WTC11 (cell line): Measurements from ENCODE around the gene GALNT13. TPM values are rescaled to one million over a fixed set of nuclear protein-coding genes. Genes with fewer than 3 reads are reported as not detected.

ENCODE experiments used
- ATAC-seq: fragments of 200-7000 bp; cut with Tn5 transposase; 2 replicates; pipeline ENCODE4 v1.10.0; 2021; ENCODE audit warnings: mild to moderate bottlenecking, moderate library complexity
- CTCF ChIA-PET: fragments of 300-600 bp; sonication (Branson Sonifier 250); formaldehyde crosslinking; loops from one replicate; lab custom pipeline; 2021; ENCODE audit warnings: antibody characterized with exemption; lab: Charles Lee
- POLR2A ChIA-PET: fragments of 350-600 bp; sonication (Branson Sonifier 250); formaldehyde crosslinking; loops from one replicate; lab custom pipeline; 2021; ENCODE audit warnings: antibody characterized with exemption; lab: Charles Lee
- DNase-seq: peaks from one replicate; pipeline ENCODE4 v3.0.0; 2021; ENCODE audit warnings: low spot score
- H3K27ac Mint-ChIP-seq: 2 replicates; pipeline ENCODE4 v1.8.0; 2021; ENCODE audit warnings: mixed read lengths
- H3K27me3 Mint-ChIP-seq: 2 replicates; pipeline ENCODE4 v1.8.0; 2021; ENCODE audit warnings: low read depth, mild to moderate bottlenecking, moderate library complexity, mixed read lengths
- H3K36me3 Mint-ChIP-seq: 2 replicates; pipeline ENCODE4 v1.8.0; 2021; ENCODE audit warnings: mixed read lengths
- H3K4me1 Mint-ChIP-seq: 2 replicates; pipeline ENCODE4 v1.8.0; 2022; ENCODE audit warnings: mixed read lengths
- H3K4me3 Mint-ChIP-seq: 2 replicates; pipeline ENCODE4 v1.8.0; 2021; ENCODE audit warnings: mild to moderate bottlenecking, moderate library complexity, mixed read lengths
- H3K9me3 Mint-ChIP-seq: 2 replicates; pipeline ENCODE4 v1.8.0; 2021; ENCODE audit warnings: mixed read lengths
- AR ChIP-seq: fragments of 250-450 bp; sonication (Bioruptor Pico); IDR thresholded peaks from 2 replicates; pipeline ENCODE4 v1.9.0; 2021; ENCODE audit warnings: mild to moderate bottlenecking
- ATF1 ChIP-seq: sonication (generic); formaldehyde crosslinking; IDR thresholded peaks from 2 replicates; pipeline ENCODE4 v1.8.1; 2023; ENCODE audit warnings: mild to moderate bottlenecking, moderate library complexity, missing genetic modification reagents
- ATF6 ChIP-seq: sonication (generic); formaldehyde crosslinking; IDR thresholded peaks from 2 replicates; pipeline ENCODE4 v1.8.1; 2023; ENCODE audit warnings: mild to moderate bottlenecking, missing genetic modification reagents
- CDX4 ChIP-seq: fragments of 250-450 bp; sonication (Bioruptor Pico); IDR thresholded peaks from 2 replicates; pipeline ENCODE4 v1.9.0; 2021; ENCODE audit warnings: moderate library complexity, mild to moderate bottlenecking, inconsistent platforms, borderline replicate concordance
- ERG ChIP-seq: fragments of 250-450 bp; sonication (Bioruptor Pico); IDR thresholded peaks from 2 replicates; pipeline ENCODE4 v1.8.0; 2021; ENCODE audit warnings: mild to moderate bottlenecking
- MYBL2 ChIP-seq: sonication (generic); formaldehyde crosslinking; IDR thresholded peaks from 2 replicates; pipeline ENCODE4 v1.8.1; 2023; ENCODE audit warnings: mild to moderate bottlenecking, moderate library complexity, missing genetic modification reagents
- NFYB ChIP-seq: sonication (generic); formaldehyde crosslinking; conservative IDR thresholded peaks from 2 replicates; pipeline ENCODE4 v1.8.0; 2022; ENCODE audit warnings: low read depth, missing genetic modification reagents
- NR2C2 ChIP-seq: sonication (generic); formaldehyde crosslinking; IDR thresholded peaks from 2 replicates; pipeline ENCODE4 v1.8.0; 2022; ENCODE audit warnings: mild to moderate bottlenecking, missing genetic modification reagents
- PRDM15 ChIP-seq: sonication (generic); formaldehyde crosslinking; IDR thresholded peaks from 2 replicates; pipeline ENCODE4 v1.8.0; 2022; ENCODE audit warnings: missing genetic modification reagents
- SMAD4 ChIP-seq: sonication (generic); formaldehyde crosslinking; IDR thresholded peaks from 2 replicates; pipeline ENCODE4 v1.8.0; 2022; ENCODE audit warnings: mild to moderate bottlenecking, missing genetic modification reagents
- ZNF219 ChIP-seq: sonication (generic); formaldehyde crosslinking; IDR thresholded peaks from 2 replicates; pipeline ENCODE4 v1.8.0; 2023; ENCODE audit warnings: missing genetic modification reagents, mild to moderate bottlenecking, borderline replicate concordance
- ZNF317 ChIP-seq: sonication (generic); formaldehyde crosslinking; IDR thresholded peaks from 2 replicates; pipeline ENCODE4 v1.8.1; 2023; ENCODE audit warnings: low read depth, mild to moderate bottlenecking, moderate library complexity, missing genetic modification reagents, borderline replicate concordance
- ZNF512 ChIP-seq: sonication (generic); formaldehyde crosslinking; IDR thresholded peaks from 2 replicates; pipeline ENCODE4 v1.8.1; 2022; ENCODE audit warnings: missing genetic modification reagents, borderline replicate concordance
- total RNA-seq: library from RNA; stranded (reverse); gene quantifications from 3 replicates; pipeline ENCODE4 v1.2.3, GENCODE V29; 2021
- TF ChIP-seq, protein P1 (sequence below): sonication (generic); formaldehyde crosslinking; IDR thresholded peaks from 2 replicates; pipeline ENCODE4 v1.8.1; 2022; ENCODE audit warnings: low read depth, mild to moderate bottlenecking, moderate library complexity, missing genetic modification reagents, borderline replicate concordance
- TF ChIP-seq, protein P2 (sequence below): sonication (generic); formaldehyde crosslinking; IDR thresholded peaks from 2 replicates; pipeline ENCODE4 v1.8.0; 2022; ENCODE audit warnings: mild to moderate bottlenecking, missing genetic modification reagents

Gene GALNT13
- total RNA-seq, 1 experiment from 2014 or later = 9.9 TPM

- TF ChIP-seq PRDM15 (CRISPR knock-in tag) (no peak), ATF1 (CRISPR knock-in tag) (no peak), MYBL2 (no peak), CDX4 (no peak), ZNF512 (CRISPR knock-in tag) (no peak), ERG (CRISPR knock-in tag) (no peak)
- TF ChIP-seq, protein P1, sequence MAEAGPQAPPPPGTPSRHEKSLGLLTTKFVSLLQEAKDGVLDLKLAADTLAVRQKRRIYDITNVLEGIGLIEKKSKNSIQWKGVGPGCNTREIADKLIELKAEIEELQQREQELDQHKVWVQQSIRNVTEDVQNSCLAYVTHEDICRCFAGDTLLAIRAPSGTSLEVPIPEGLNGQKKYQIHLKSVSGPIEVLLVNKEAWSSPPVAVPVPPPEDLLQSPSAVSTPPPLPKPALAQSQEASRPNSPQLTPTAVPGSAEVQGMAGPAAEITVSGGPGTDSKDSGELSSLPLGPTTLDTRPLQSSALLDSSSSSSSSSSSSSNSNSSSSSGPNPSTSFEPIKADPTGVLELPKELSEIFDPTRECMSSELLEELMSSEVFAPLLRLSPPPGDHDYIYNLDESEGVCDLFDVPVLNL (CRISPR knock-in tag) = no peak
- TF ChIP-seq, all 79 proteins: peak for 0
These were observed 499.2 kb downstream of the GALNT13 start (continued) for GRCh38 chr2:154370873-154371272.

DNA sequence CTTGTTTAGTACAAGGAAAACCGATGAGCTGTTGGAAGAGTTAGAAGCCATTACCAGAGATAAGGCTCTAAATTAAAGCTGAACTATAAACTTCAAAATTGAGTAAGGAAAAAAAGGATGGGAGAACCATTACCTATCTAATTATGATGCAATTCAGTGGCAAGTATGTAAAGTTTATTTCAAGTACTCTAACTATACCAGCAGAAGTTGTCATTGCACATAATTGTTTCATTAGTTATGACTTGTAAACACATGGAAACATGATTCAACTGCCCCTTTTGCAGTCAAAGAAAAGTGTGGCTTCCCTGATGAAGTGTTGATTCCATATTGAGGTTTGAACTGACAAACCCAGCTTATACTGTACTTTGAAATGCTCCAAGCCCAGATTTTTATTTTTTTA is 502.7 kb downstream of the GALNT13 start:
- no peak for ATAC-seq
- Mint-ChIP-seq H3K9me3 (peaks cover 4% of the 10 kb centered on the region), H3K4me3 (no peak overlapping the region), H3K4me1 (peaks cover 35% of the 10 kb centered on the region), H3K27me3 (no peaks in the 10 kb centered on the region), H3K27ac (no peak overlapping the region), H3K36me3 (no peaks in the 10 kb centered on the region)
- CTCF ChIA-PET = interaction anchor here (2.0 kb wide), 1 partner anchor 604 kb away, joined by 13 read pairs; no protein-coding TSS in a partner anchor
- POLR2A ChIA-PET = no interaction called here
- no peak for DNase-seq
- TF ChIP-seq NR2C2 (CRISPR knock-in tag) (no peak), SMAD4 (CRISPR knock-in tag) (no peak), ATF1 (CRISPR knock-in tag) (no peak), ATF6 (no peak), PRDM15 (CRISPR knock-in tag) (no peak), NFYB (CRISPR knock-in tag) (no peak), ZNF317 (CRISPR knock-in tag) (no peak), AR (CRISPR knock-in tag) (no peak), ZNF219 (no peak)
- TF ChIP-seq, protein P2, sequence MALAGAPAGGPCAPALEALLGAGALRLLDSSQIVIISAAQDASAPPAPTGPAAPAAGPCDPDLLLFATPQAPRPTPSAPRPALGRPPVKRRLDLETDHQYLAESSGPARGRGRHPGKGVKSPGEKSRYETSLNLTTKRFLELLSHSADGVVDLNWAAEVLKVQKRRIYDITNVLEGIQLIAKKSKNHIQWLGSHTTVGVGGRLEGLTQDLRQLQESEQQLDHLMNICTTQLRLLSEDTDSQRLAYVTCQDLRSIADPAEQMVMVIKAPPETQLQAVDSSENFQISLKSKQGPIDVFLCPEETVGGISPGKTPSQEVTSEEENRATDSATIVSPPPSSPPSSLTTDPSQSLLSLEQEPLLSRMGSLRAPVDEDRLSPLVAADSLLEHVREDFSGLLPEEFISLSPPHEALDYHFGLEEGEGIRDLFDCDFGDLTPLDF (CRISPR knock-in tag) = no peak
